ENCODE results near the gene EFCAB3. TPM values are rescaled to one million over a fixed set of nuclear protein-coding genes. Genes with fewer than 3 reads are reported as not detected.
"Not testable (repeated sequence)": the region's sequence is repeated elsewhere in the genome, so short reads cannot be mapped to it uniquely, and the experiment has no call there.

Gene EFCAB3
- total RNA-seq, 1 donor from 2014 or later, result not detected

DNA sequence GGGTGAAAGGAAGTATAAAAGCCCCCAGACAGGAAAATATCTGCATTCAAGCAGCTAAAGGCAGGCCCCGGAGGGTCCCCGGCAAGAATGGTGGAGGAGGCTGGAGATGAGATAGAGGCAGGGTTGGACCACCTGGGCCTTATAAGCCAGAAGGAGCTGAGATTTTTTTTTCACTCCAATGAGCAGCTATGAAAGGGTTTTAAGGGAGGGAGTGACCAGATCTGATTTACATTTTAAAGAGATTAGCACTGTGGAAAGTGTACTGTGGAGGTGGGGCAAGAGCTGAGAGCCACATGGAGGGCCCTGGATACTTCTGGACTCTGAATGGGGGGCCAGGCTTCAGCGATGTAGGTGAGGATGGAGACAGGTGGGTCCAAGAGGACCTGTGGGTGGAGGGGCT lies 84.1 kb downstream of the EFCAB3 start:
- not testable (repeated sequence) for DNase-seq (ENCODE audit: low spot score)

DNA sequence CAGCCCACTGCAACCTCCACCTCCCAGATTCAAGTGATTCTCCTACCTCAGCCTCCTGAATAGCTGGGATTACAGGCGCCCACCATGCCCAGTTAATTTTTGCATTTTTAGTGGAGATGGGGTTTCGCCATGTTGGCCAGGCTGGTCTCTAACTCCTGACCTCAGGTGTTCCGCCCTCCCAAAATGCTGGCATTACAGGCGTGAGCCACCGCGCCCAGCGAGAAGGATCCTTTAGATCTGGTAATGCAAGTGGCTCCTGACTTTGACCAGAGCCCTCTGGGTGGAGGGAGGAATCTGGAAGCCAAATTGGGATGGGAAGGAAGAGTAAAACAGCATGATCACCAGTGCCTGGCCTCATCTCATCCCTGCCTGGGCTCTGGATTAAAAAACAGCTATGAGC lies 84.9 kb downstream of the EFCAB3 start:
- not testable (repeated sequence) for DNase-seq (ENCODE audit: low spot score)

Other genes starting within 250 kb of the EFCAB3 start
- 22.4 TPM for gene METTL2A, start 43.3 kb downstream of the EFCAB3 start, total RNA-seq
- gene TLK2, start 98.3 kb downstream of the EFCAB3 start, total RNA-seq, result 63.9 TPM
- 40.0 TPM for gene MRC2, start 247.1 kb downstream of the EFCAB3 start, total RNA-seq